H1 (cell line): ENCODE measurements around the gene NEURL1. TPM values are rescaled to one million over a fixed set of nuclear protein-coding genes. Genes with fewer than 3 reads are reported as not detected.

Source experiments
- CTCF ChIA-PET: fragments of 300-600 bp; sonication (Branson Sonifier 250); formaldehyde crosslinking; loops from one replicate; lab custom pipeline; 2021; ENCODE audit not compliant: partially characterized antibody; lab: Charles Lee
- POLR2A ChIA-PET: fragments of 300-600 bp; sonication (Branson Sonifier 250); formaldehyde crosslinking; loops from one replicate; lab custom pipeline; 2021; ENCODE audit warnings: inconsistent platforms; ENCODE audit not compliant: partially characterized antibody; lab: Charles Lee
- DNase-seq, 2 experiments: peaks; one replicate each; pipeline versions ENCODE4 v3.0.0 to v3.0.0-alpha.2; 2010 to 2022; ENCODE audit warnings: low spot score in 2 of 2, low read depth in 1 of 2, mixed read lengths in 1 of 2
- FAIRE-seq: peaks from 2 replicates; lab custom pipeline; 2011; peaks lifted over from hg19 to GRCh38; lab: Jason Lieb, UNC
- H2AFZ ChIP-seq: 2 replicates; pipeline ENCODE4 v1.8.1; 2012; ENCODE audit warnings: low read length, inconsistent platforms
- H2AK5ac ChIP-seq: 2 replicates; pipeline ENCODE4 v1.6.1; 2013; ENCODE audit warnings: low read depth, low read length
- H2BK120ac ChIP-seq: replicated peaks from 2 replicates; pipeline ENCODE3; 2013; ENCODE audit warnings: low read depth, low read length, inconsistent platforms
- H2BK12ac ChIP-seq: 2 replicates; pipeline ENCODE4 v1.6.1; 2013; ENCODE audit warnings: low read depth, low read length
- H2BK15ac ChIP-seq: 2 replicates; pipeline ENCODE4 v1.6.1; 2013; ENCODE audit warnings: low read length
- H2BK20ac ChIP-seq: 2 replicates; pipeline ENCODE4 v1.6.1; 2013; ENCODE audit warnings: low read length
- H2BK5ac ChIP-seq: 2 replicates; pipeline ENCODE4 v1.6.1; 2013; ENCODE audit warnings: low read depth, low read length
- H3K14ac ChIP-seq: 2 replicates; pipeline ENCODE4 v1.6.1; 2013; ENCODE audit warnings: inconsistent platforms; ENCODE audit not compliant: insufficient read length
- H3K18ac ChIP-seq: 2 replicates; pipeline ENCODE4 v1.6.1; 2013; ENCODE audit warnings: low read length; ENCODE audit errors: extremely low read depth
- H3K23ac ChIP-seq: 2 replicates; pipeline ENCODE4 v1.6.1; 2013; ENCODE audit warnings: inconsistent platforms; ENCODE audit not compliant: insufficient read length
- H3K23me2 ChIP-seq: 2 replicates; pipeline ENCODE4 v1.6.1; 2013; ENCODE audit warnings: low read depth, low read length
- H3K27ac ChIP-seq: 2 replicates; pipeline ENCODE4 v1.6.1; 2011; ENCODE audit warnings: low read depth, low read length, inconsistent platforms
- H3K27me3 ChIP-seq, 4 experiments: replicated peaks in 1 of 4; 1 replicate in 1 of 4; 2 replicates in 3 of 4; pipeline versions ENCODE4 v1.6.1 to v1.8.1; 2011 to 2013; ENCODE audit warnings: low read length in 3 of 4, mild to moderate bottlenecking in 3 of 4, inconsistent platforms in 2 of 4, mixed read lengths in 2 of 4, moderate library complexity in 1 of 4; ENCODE audit not compliant: control insufficient read depth in 3 of 4, insufficient read depth in 3 of 4; ENCODE audit errors: extremely low read depth in 1 of 4
- H3K36me3 ChIP-seq, 4 experiments: 2 replicates each; pipeline versions ENCODE4 v1.6.1 to v1.8.1; 2011 to 2013; ENCODE audit warnings: mild to moderate bottlenecking in 4 of 4, low read length in 3 of 4, moderate library complexity in 2 of 4, control low read depth in 1 of 4, inconsistent platforms in 1 of 4; ENCODE audit not compliant: insufficient read depth in 4 of 4, control insufficient read depth in 2 of 4
- H3K4ac ChIP-seq: replicated peaks from 2 replicates; pipeline ENCODE3; 2013; ENCODE audit warnings: low read length, low read depth, mixed read lengths, inconsistent platforms; ENCODE audit not compliant: insufficient read length
- H3K4me1 ChIP-seq, 4 experiments: replicated peaks in 1 of 4; 1 replicate in 1 of 4; 2 replicates in 3 of 4; pipeline versions ENCODE4 v1.6.1 to v1.8.1; 2011 to 2013; ENCODE audit warnings: low read length in 3 of 4, inconsistent platforms in 2 of 4, mixed read lengths in 1 of 4; ENCODE audit not compliant: insufficient read depth in 4 of 4, control insufficient read depth in 3 of 4
- H3K4me2 ChIP-seq, 2 experiments: 2 replicates each; pipeline versions ENCODE4 v1.6.1 to v1.8.1; 2011 to 2013; ENCODE audit warnings: low read depth in 2 of 2, low read length in 2 of 2, control low read depth in 1 of 2, inconsistent platforms in 1 of 2, mild to moderate bottlenecking in 1 of 2; ENCODE audit not compliant: insufficient read depth in 1 of 2
- H3K4me3 ChIP-seq, 4 experiments: fragments of 200-600, 300-600 bp in 1 of 4; sonication (generic), shearing (Covaris generic), sonication (Bioruptor Twin) in 1 of 4; 2 replicates each; pipeline versions ENCODE4 v1.5.1 to v1.8.1; 2011 to 2016; ENCODE audit warnings: low read length in 4 of 4, low read depth in 3 of 4, control low read depth in 2 of 4, inconsistent platforms in 2 of 4, mild to moderate bottlenecking in 2 of 4, mixed read lengths in 1 of 4, moderate library complexity in 1 of 4; ENCODE audit not compliant: insufficient read depth in 2 of 4; ENCODE audit errors: extremely low read depth in 1 of 4
- H3K56ac ChIP-seq: replicated peaks from 2 replicates; pipeline ENCODE3; 2013; ENCODE audit warnings: low read depth, mild to moderate bottlenecking, mixed read lengths, low read length, inconsistent platforms; ENCODE audit not compliant: insufficient read length
- H3K79me1 ChIP-seq: 2 replicates; pipeline ENCODE4 v1.6.1; 2013; ENCODE audit warnings: low read depth, low read length, control low read depth
- H3K79me2 ChIP-seq, 2 experiments: 2 replicates each; pipeline versions ENCODE4 v1.6.1 to v1.8.1; 2012 to 2013; ENCODE audit warnings: low read length in 2 of 2, mild to moderate bottlenecking in 2 of 2, inconsistent platforms in 1 of 2; ENCODE audit not compliant: insufficient read depth in 2 of 2, control insufficient read depth in 1 of 2
- H3K9ac ChIP-seq, 4 experiments: replicated peaks in 1 of 4; 1 replicate in 1 of 4; 2 replicates in 3 of 4; pipeline versions ENCODE4 v1.6.1 to v1.8.1; 2011 to 2013; ENCODE audit warnings: low read depth in 3 of 4, low read length in 3 of 4, control low read depth in 2 of 4, mild to moderate bottlenecking in 2 of 4, moderate library complexity in 2 of 4, inconsistent platforms in 1 of 4; ENCODE audit errors: extremely low read depth in 1 of 4
- H3K9me3 ChIP-seq, 2 experiments: 2 replicates each; pipeline versions ENCODE4 v1.6.1 to v1.8.1; 2012 to 2013; ENCODE audit warnings: mild to moderate bottlenecking in 2 of 2, moderate library complexity in 2 of 2, control low read depth in 1 of 2, inconsistent platforms in 1 of 2, low read depth in 1 of 2, low read length in 1 of 2, mixed read lengths in 1 of 2; ENCODE audit not compliant: insufficient read depth in 2 of 2
- H4K20me1 ChIP-seq, 2 experiments: replicated peaks in 1 of 2; 2 replicates each; pipeline versions ENCODE3 to v1.8.1; 2011 to 2013; ENCODE audit warnings: inconsistent platforms in 2 of 2, low read length in 2 of 2, mild to moderate bottlenecking in 1 of 2; ENCODE audit not compliant: insufficient read depth in 2 of 2, control insufficient read depth in 1 of 2
- H4K5ac ChIP-seq: 2 replicates; pipeline ENCODE4 v1.6.1; 2013; ENCODE audit warnings: low read length, low read depth, mixed read lengths, inconsistent platforms; ENCODE audit not compliant: insufficient read length
- H4K8ac ChIP-seq: 2 replicates; pipeline ENCODE4 v1.8.0; 2013; ENCODE audit warnings: mild to moderate bottlenecking, moderate library complexity, low read length, inconsistent platforms; ENCODE audit not compliant: insufficient read depth; ENCODE audit errors: extremely low read depth
- H4K91ac ChIP-seq: replicated peaks from 2 replicates; pipeline ENCODE3; 2013; ENCODE audit warnings: low read length, mixed read lengths, inconsistent platforms; ENCODE audit not compliant: insufficient read length
- CREB1 ChIP-seq: IDR thresholded peaks from 2 replicates; pipeline ENCODE4 v1.6.1; 2012; ENCODE audit warnings: inconsistent platforms
- CTCF ChIP-seq, 3 experiments: IDR thresholded peaks; 1 replicate in 2 of 3; 2 replicates in 1 of 3; pipeline versions ENCODE4 v1.5.1 to v1.6.1; 2011; ENCODE audit warnings: low read length in 3 of 3, mild to moderate bottlenecking in 3 of 3, inconsistent platforms in 2 of 3, low read depth in 1 of 3, moderate library complexity in 1 of 3; ENCODE audit not compliant: insufficient read depth in 1 of 3; ENCODE audit errors: control extremely low read depth in 1 of 3
- E2F6 ChIP-seq: IDR thresholded peaks from 2 replicates; pipeline ENCODE4 v1.6.1; 2012; ENCODE audit warnings: inconsistent platforms
- FOSL1 ChIP-seq: IDR thresholded peaks from 2 replicates; pipeline ENCODE4 v1.6.1; 2011; ENCODE audit warnings: mild to moderate bottlenecking, low read depth, low read length, moderate library complexity; ENCODE audit not compliant: insufficient read depth
- GABPA ChIP-seq: IDR thresholded peaks from 2 replicates; pipeline ENCODE4 v1.6.1; 2011; ENCODE audit warnings: mild to moderate bottlenecking, low read length, moderate library complexity, borderline replicate concordance; ENCODE audit not compliant: insufficient read depth
- GTF2F1 ChIP-seq: IDR thresholded peaks from 2 replicates; pipeline ENCODE4 v1.6.1; 2012; ENCODE audit warnings: low read depth, low read length, improper control_type of control experiment, borderline replicate concordance
- JUN ChIP-seq: IDR thresholded peaks from 2 replicates; pipeline ENCODE4 v1.6.1; 2011; ENCODE audit warnings: low read depth, mild to moderate bottlenecking, improper control_type of control experiment, low read length
- MAFK ChIP-seq: IDR thresholded peaks from 2 replicates; pipeline ENCODE4 v1.6.1; 2012; ENCODE audit warnings: low read depth, mild to moderate bottlenecking, improper control_type of control experiment, low read length
- RBBP5 ChIP-seq: IDR thresholded peaks from 2 replicates; pipeline ENCODE4 v1.7.1; 2012; ENCODE audit warnings: low read depth, mild to moderate bottlenecking, inconsistent platforms, low read length, moderate library complexity, borderline replicate concordance
- SIRT6 ChIP-seq: IDR thresholded peaks from one replicate; pipeline ENCODE4 v1.7.1; 2012; ENCODE audit warnings: low read length, inconsistent platforms
- SP4 ChIP-seq: IDR thresholded peaks from 2 replicates; pipeline ENCODE4 v1.6.1; 2012; ENCODE audit warnings: low read length, inconsistent platforms
- WGBS, 2 experiments: shearing (Covaris generic) in 1 of 2; methylation state at CpG; one replicate each; pipeline versions ENCODE4 v1.1.6 to v1.1.7; 2013 to 2015; ENCODE audit warnings: low lambda C conversion rate in 2 of 2, mixed read lengths in 2 of 2, inconsistent platforms in 1 of 2, low coverage in 1 of 2, missing lambda C conversion rate in 1 of 2; ENCODE audit not compliant: insufficient replicate concordance in 2 of 2, insufficient coverage in 1 of 2, insufficient read length in 1 of 2; ENCODE audit errors: extremely low coverage in 1 of 2, missing lambda C conversion rate in 1 of 2; 5-methylcytosine and 5-hydroxymethylcytosine counted together
- polyA plus RNA-seq, 7 experiments: library from polyadenylated mRNA; depleted of rRNA in 3 of 7; stranded (reverse) in 5 of 7; unstranded in 2 of 7; fragments of >200 nt in 5 of 7; fragments of 200-250 nt in 2 of 7; gene quantifications; 1 replicate in 5 of 7; 2 replicates in 1 of 7; 4 replicates in 1 of 7; pipeline versions ENCODE4 v1.2.1 to v1.2.3, GENCODE V29; 2011 to 2013; ENCODE audit warnings: missing spikeins in 2 of 7, mixed read lengths in 2 of 7
- total RNA-seq: library from RNA; stranded (reverse); fragmentation: NEBNext Ultra II Directional; extraction: Animal tissue kit (Norgen Biotek cat#: 25700); gene quantifications from 2 replicates; pipeline ENCODE4 v1.2.1, GENCODE V29; 2021

NEURL1 gene
- total and polyA plus RNA-seq, 2 of the 8 experiments (the other 6 are each of a cell fraction or from before 2014, with no cell fraction given): 0.54 to 0.58 TPM

- no peak overlapping the region for H4K91ac ChIP-seq
- no peak overlapping the region for H3K4me3 ChIP-seq
- H3K4me2 ChIP-seq: no peak overlapping the region
- no peak for FAIRE-seq
- peaks cover 0 to 2% (median 0%) of the 10 kb centered on the region in 4 experiments; a peak in 1 of 7 replicates for H3K4me1 ChIP-seq
- no peak overlapping the region for H3K9ac ChIP-seq
- no peaks in the 10 kb centered on the region for H3K23me2 ChIP-seq
- no peaks in the 10 kb centered on the region for H4K20me1 ChIP-seq
- H4K5ac ChIP-seq: no peak overlapping the region
- ChIA-PET CTCF (interaction anchor here (0.6 to 19.1 kb wide), 54 partner anchors 8 to 1521 kb away, joined by 3 to 448 read pairs (median 5); partner anchors contain the start of gene SH3PXD2A), POLR2A (no interaction called here)
- H2BK12ac ChIP-seq: 0 out of 2 replicates have a peak overlapping the region, but pooled peaks have one; percentile 27
- no peaks in the 10 kb centered on the region for H3K79me2 ChIP-seq
- no peak overlapping the region for H3K23ac ChIP-seq
- no peak overlapping the region for H3K18ac ChIP-seq
- H3K56ac ChIP-seq: no peak overlapping the region
- H2BK15ac ChIP-seq: no peak overlapping the region
- H2BK20ac ChIP-seq: no peak overlapping the region
- no peaks in the 10 kb centered on the region for H3K79me1 ChIP-seq
- no peak overlapping the region for H2AFZ ChIP-seq
- H3K4ac ChIP-seq: no peak overlapping the region
- H4K8ac ChIP-seq: no peak overlapping the region
- WGBS, 2 experiments: 46% methylated on average over 3 of the region's 3 CpGs; no CpG with 5 or more reads in 1 of the 2 experiments
- peak overlapping the region; percentile 24; the same call in 1 of the 2 replicates for H2BK5ac ChIP-seq
- no peaks in the 10 kb centered on the region for H3K36me3 ChIP-seq
- H2AK5ac ChIP-seq: no peak overlapping the region
- no peaks in the 10 kb centered on the region; a peak in 2 of 7 replicates for H3K27me3 ChIP-seq
- no peak overlapping the region for H3K27ac ChIP-seq
- DNase-seq: no peak
- no peak overlapping the region for H2BK120ac ChIP-seq
- H3K14ac ChIP-seq: no peak overlapping the region
- no peaks in the 10 kb centered on the region for H3K9me3 ChIP-seq
- TF ChIP-seq GABPA (no peak), RBBP5 (no peak), SP4 (no peak), GTF2F1 (no peak), E2F6 (no peak), MAFK (no peak), JUN (no peak), SIRT6 (no peak), CTCF (IDR thresholded peaks at IDR 0.05; ENCODE audit: control extremely low read depth in 1 of 3, insufficient read depth in 1 of 3, low read depth in 1 of 3, low read length in 3 of 3) (no peak), CREB1 (no peak), FOSL1 (no peak)
Measured at GRCh38 chr10:103593022-103593570, 99.6 kb downstream of the NEURL1 start.
